Hepatocyte (in vitro differentiated cells): ENCODE measurements around the gene AGAP3. TPM values are rescaled to one million over a fixed set of nuclear protein-coding genes. Genes with fewer than 3 reads are reported as not detected.

Experiments
- DNase-seq: peaks from one replicate; pipeline ENCODE4 v3.0.0-alpha.2; 2016; ENCODE audit warnings: low spot score
- H2AFZ ChIP-seq: fragments of 200-600 bp; sonication (generic); 2 replicates; pipeline ENCODE4 v1.6.0; 2016; ENCODE audit warnings: antibody characterized with exemption, mild to moderate bottlenecking
- H3K27ac ChIP-seq: fragments of 200-600 bp; sonication (generic); 2 replicates; pipeline ENCODE4 v1.5.1; 2016; ENCODE audit warnings: mild to moderate bottlenecking
- H3K27me3 ChIP-seq: fragments of 200-600 bp; sonication (generic); 2 replicates; pipeline ENCODE4 v1.6.1; 2016
- H3K36me3 ChIP-seq: fragments of 200-600 bp; sonication (generic); replicated peaks from 2 replicates; pipeline ENCODE4 v1.5.1; 2016; ENCODE audit warnings: low read depth; ENCODE audit not compliant: insufficient read depth
- H3K4me1 ChIP-seq: fragments of 200-600 bp; sonication (generic); 2 replicates; pipeline ENCODE4 v1.5.1; 2016; ENCODE audit warnings: mild to moderate bottlenecking, moderate library complexity; ENCODE audit not compliant: insufficient read depth
- H3K4me2 ChIP-seq: fragments of 200-600 bp; sonication (generic); 2 replicates; pipeline ENCODE4 v1.6.0; 2016
- H3K4me3 ChIP-seq: fragments of 200-600 bp; sonication (generic); 2 replicates; pipeline ENCODE4 v1.5.1; 2016; ENCODE audit warnings: mild to moderate bottlenecking
- H3K79me2 ChIP-seq: fragments of 200-600 bp; sonication (generic); 2 replicates; pipeline ENCODE4 v1.6.0; 2017; ENCODE audit warnings: mild to moderate bottlenecking
- H3K9me2 ChIP-seq: fragments of 200-600 bp; sonication (generic); replicated peaks from 2 replicates; pipeline ENCODE4 v1.6.0; 2017; ENCODE audit warnings: mild to moderate bottlenecking; ENCODE audit not compliant: insufficient read depth
- H3K9me3 ChIP-seq: fragments of 200-600 bp; sonication (generic); 2 replicates; pipeline ENCODE4 v1.5.1; 2016; ENCODE audit warnings: low read depth, mild to moderate bottlenecking
- H4K20me1 ChIP-seq: fragments of 200-600 bp; sonication (generic); 2 replicates; pipeline ENCODE4 v1.6.0; 2016; ENCODE audit warnings: mild to moderate bottlenecking; ENCODE audit not compliant: insufficient read depth, poor library complexity, severe bottlenecking
- CTCF ChIP-seq: fragments of 200-600 bp; sonication (generic); IDR thresholded peaks from 2 replicates; pipeline ENCODE4 v1.5.1; 2016; ENCODE audit warnings: antibody characterized with exemption, mild to moderate bottlenecking; ENCODE audit not compliant: poor library complexity
- EZH2 ChIP-seq: fragments of 200-600 bp; sonication (generic); IDR thresholded peaks from 2 replicates; pipeline ENCODE4 v1.6.1; 2016; ENCODE audit warnings: antibody characterized with exemption, mild to moderate bottlenecking, borderline replicate concordance
- EZH2phosphoT487 ChIP-seq: fragments of 200-600 bp; sonication (generic); IDR thresholded peaks from one replicate; pipeline ENCODE4 v1.6.1; 2018; ENCODE audit warnings: antibody characterized with exemption, mild to moderate bottlenecking, low read depth, moderate library complexity; ENCODE audit not compliant: unreplicated experiment, severe bottlenecking
- WGBS: methylation state at CpG from one replicate; pipeline ENCODE4 v1.1.6; 2016; ENCODE audit warnings: low lambda C conversion rate; ENCODE audit errors: missing lambda C conversion rate; 5-methylcytosine and 5-hydroxymethylcytosine counted together
- polyA plus RNA-seq: library from polyadenylated mRNA; unstranded; fragments of >200 nt; fragmentation: Nextera tagmentation; extraction: Ambion mirVana; gene quantifications from 2 replicates; pipeline ENCODE4 v1.2.1, GENCODE V29; 2016
- total RNA-seq: library from RNA; depleted of rRNA; stranded (reverse); fragments of >200 nt; gene quantifications from 2 replicates; pipeline ENCODE4 v1.2.3, GENCODE V29; 2014

Gene AGAP3
- total and polyA plus RNA-seq, 2 experiments from 2014 or later = 44.0 to 56.7 TPM

- Histone ChIP-seq H3K4me1 (peaks cover 44% of the 10 kb centered on the region), H3K36me3 (no peaks in the 10 kb centered on the region), H3K4me2 (peak overlapping the region; percentile 88), H3K27ac (peak overlapping the region; percentile 97), H3K9me2 (no peaks in the 10 kb centered on the region), H3K4me3 (peak overlapping the region; percentile 94), H4K20me1 (peaks cover 27% of the 10 kb centered on the region), H3K27me3 (no peaks in the 10 kb centered on the region), H3K9me3 (no peaks in the 10 kb centered on the region), H3K79me2 (peaks cover 48% of the 10 kb centered on the region), H2AFZ (peak overlapping the region; percentile 50)
- TF ChIP-seq EZH2phosphoT487 (no peak), CTCF (no peak), EZH2 (no peak)
- DNase-seq = no peak
- under 1% methylated on average over 13 of the region's 17 CpGs for WGBS
Measured at GRCh38 chr7:151060113-151060415, 26.2 kb upstream of the AGAP3 start.

GRCh38 chr7:151060416-151061212 lies 25.7 kb upstream of the AGAP3 start:
- Histone ChIP-seq H3K4me2 (peak overlapping the region; percentile 88), H3K27me3 (no peaks in the 10 kb centered on the region), H3K36me3 (no peaks in the 10 kb centered on the region), H2AFZ (no peak overlapping the region), H3K4me3 (peak overlapping the region; percentile 94), H3K4me1 (peaks cover 44% of the 10 kb centered on the region), H3K9me3 (no peaks in the 10 kb centered on the region), H3K79me2 (peaks cover 53% of the 10 kb centered on the region), H3K9me2 (no peaks in the 10 kb centered on the region), H4K20me1 (peaks cover 27% of the 10 kb centered on the region), H3K27ac (peak overlapping the region; percentile 97)
- TF ChIP-seq EZH2 (no peak), CTCF (no peak)
- WGBS = 16% methylated on average over 20 of the region's 21 CpGs
- DNase-seq = peak; percentile 56

DNA sequence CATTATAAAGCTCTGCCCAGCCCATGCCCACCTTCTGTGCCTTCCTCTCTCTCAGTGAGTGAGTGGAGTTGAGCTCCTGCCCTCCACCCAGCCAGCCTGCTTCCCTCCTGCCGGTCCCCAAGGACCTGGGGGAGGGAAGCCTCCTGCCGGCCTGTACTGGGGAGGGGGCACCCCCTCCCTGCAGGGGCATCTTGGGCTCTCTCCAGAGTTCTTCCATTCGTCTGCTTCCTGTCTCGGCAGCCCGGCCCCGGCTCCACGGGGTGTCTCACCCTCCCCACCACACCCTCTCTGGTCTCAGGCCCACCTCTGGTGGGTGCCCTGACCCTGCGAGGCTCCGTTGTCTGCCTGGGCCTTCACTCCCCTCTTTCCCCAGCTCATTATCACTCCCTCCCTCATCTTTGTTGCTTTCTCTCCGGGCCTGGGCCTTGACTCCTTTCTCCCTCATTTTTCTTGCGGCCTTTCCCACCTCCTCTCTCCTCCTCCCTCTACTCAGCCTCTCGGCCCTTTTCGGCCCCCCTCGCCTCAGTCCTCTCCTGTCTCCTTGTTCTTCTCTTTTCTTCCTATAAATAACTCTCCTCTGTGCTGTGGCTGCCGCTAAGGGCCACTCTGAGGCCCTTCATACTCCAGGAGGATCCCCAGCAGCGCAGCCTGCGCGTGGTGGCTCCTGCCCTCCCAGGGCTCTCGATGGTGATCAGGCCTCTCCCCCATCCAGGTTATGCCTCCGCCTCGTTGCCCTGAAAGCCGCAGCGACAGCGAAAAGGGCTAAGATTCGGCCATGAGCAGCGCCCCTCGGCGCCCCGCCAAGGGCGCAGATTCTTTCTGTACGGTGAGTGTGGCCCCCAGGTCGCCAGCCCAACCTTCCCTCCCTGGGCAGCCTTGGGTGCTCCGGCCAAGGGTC lies 24.8 kb upstream of the AGAP3 start:
- H3K4me1 ChIP-seq = peaks cover 44% of the 10 kb centered on the region
- H4K20me1 ChIP-seq = peaks cover 27% of the 10 kb centered on the region
- no peak overlapping the region for H2AFZ ChIP-seq
- WGBS = 64% methylated on average over 32 of the region's 33 CpGs
- H3K4me2 ChIP-seq = peak overlapping the region; percentile 88
- H3K4me3 ChIP-seq = no peak overlapping the region
- H3K27me3 ChIP-seq = no peaks in the 10 kb centered on the region
- peak overlapping the region; percentile 97 for H3K27ac ChIP-seq
- H3K36me3 ChIP-seq = no peaks in the 10 kb centered on the region
- TF ChIP-seq EZH2 = no peak
- TF ChIP-seq CTCF = no peak
- no peaks in the 10 kb centered on the region for H3K9me3 ChIP-seq
- H3K79me2 ChIP-seq = peaks cover 53% of the 10 kb centered on the region
- no peak for DNase-seq
- no peaks in the 10 kb centered on the region for H3K9me2 ChIP-seq
